Epidermal melanocyte (primary cell): ENCODE measurements around the gene RBPMS2.

Source experiments
- DNase-seq: peaks from one replicate; pipeline ENCODE4 v3.0.0; 2011; ENCODE audit warnings: low spot score; ENCODE audit not compliant: insufficient read length

The RBPMS2 gene

GRCh38 chr15:64731012-64731804, 44.2 kb downstream of the RBPMS2 start:
- DNase-seq = peak; percentile 51

- no peak for DNase-seq
These were observed 45.2 kb downstream of the RBPMS2 start for GRCh38 chr15:64730151-64730550.

GRCh38 chr15:64720188-64720587, 55.2 kb downstream of the RBPMS2 start:
- no peak for DNase-seq

- no peak for DNase-seq
These were observed 57.5 kb downstream of the RBPMS2 start for GRCh38 chr15:64717735-64718495.

DNA sequence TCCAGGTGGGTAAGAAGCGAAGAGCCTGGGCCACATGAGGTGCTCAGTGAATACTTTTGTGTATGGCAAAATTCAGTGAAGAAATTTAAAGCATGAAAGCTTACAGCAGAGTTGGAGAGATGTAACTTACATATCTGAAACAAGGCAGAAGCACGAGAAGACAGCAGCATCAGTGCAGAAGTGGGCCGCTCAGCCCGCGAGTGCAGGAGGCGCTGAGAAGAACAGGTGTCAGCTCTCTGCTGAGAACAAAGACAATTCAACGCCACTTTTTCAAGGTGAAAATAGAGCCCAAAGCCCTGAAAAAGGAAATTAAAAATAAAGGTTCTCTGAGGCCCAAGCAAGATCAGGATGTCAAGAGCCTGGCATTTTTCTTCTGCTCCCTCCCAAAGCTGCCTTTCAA, 58.3 kb downstream of the RBPMS2 start:
- DNase-seq = no peak

GRCh38 chr15:64716452-64716851, 58.9 kb downstream of the RBPMS2 start:
- DNase-seq = no peak

- no peak for DNase-seq
These were observed 61.8 kb downstream of the RBPMS2 start for GRCh38 chr15:64713592-64713991.

DNA sequence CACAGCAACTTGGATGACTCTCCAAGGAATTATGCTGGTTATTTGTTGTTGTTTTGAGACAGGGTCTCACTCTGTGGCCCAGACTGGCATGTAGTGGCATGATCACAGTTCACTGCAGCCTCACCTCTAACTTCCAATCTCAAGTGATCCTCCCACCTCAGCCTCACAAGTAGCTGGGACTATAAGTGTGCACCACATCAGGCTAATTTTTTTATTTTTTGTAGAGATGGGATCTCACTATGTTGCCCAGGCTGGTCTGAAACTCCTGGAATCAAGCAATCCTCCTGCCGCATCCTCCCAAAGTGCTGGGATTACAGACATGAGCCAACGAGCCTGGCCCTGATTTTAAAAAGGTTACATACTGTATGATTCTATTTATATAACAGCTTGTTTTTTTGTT, 63.0 kb downstream of the RBPMS2 start:
- DNase-seq = no peak

DNA sequence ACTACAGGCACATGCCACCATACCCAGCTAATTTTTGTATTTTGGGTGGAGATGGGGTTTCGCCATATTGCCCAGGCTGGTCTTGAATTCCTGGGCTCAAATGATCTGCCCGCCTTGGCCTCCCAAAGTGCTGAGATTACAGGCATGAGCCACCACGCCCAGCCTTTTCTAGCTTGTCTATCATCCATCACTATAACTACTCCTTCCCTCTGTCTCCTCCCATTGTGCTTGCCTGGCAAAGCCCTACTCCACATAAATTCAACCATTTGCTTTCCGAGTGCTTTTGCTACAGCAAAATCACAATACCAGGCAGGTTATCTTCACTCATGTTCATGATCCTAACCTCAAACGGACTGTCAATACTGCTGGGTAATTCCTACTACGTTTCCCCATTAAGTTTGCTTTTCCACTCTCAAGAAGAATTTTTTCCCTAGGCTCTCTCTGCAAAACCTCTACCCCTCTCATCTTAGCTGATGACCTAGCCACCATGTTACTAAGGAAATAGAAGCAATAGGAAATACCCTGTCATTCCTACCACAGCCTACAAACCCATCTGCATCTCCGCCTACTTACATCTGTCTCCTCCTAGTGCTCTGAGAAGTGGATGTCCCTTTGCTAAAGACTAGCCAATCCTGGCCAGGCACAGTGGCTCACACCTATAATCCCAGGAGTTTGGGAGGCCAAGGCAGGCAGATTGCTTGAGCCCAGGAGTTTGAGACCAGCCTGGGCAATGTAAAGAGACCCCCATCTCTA, 64.5 kb downstream of the RBPMS2 start:
- DNase-seq = no peak

DNA sequence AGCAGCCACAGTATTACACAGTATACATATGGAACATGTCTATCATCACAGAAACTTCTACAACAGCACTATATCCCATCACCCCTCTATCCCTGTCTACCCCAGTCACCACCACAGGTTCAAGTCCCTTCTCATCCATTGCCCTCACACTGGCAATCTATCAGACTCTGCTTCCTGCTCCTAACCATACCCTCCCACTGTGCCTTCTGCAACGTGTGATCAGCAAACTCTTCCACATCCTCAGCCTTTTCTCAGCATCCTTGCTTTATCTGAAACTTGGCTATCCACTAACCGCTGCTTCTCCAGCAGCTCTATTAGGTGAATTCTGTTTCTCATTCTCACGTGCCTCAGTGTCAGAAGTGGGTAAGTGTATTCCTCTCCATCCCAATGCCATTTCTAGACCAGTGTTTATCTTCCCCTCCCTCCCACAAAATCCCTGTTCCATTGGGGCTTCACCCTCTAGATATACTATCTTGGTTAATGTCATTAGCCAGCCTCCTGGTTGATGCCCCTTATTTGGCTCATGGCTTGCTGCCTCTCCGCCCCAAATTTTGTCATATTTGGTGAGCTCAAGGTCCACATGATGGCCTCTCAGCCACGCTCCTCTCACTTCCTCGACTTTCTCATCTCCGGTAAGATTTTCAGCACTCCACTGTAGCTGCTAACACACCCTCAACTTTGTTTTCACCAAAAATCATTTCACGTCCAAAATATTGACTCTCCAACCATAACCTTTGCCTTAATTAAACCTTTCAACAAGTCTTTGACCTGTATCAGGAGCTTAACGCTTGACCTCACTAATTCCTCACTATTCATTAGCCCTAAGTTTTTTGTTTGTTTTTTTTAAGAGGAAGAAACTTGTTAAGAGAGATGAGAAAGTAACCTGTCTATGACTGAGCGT, 69.1 kb downstream of the RBPMS2 start:
- DNase-seq = no peak

GRCh38 chr15:64705006-64705405, 70.4 kb downstream of the RBPMS2 start:
- DNase-seq = no peak

DNA sequence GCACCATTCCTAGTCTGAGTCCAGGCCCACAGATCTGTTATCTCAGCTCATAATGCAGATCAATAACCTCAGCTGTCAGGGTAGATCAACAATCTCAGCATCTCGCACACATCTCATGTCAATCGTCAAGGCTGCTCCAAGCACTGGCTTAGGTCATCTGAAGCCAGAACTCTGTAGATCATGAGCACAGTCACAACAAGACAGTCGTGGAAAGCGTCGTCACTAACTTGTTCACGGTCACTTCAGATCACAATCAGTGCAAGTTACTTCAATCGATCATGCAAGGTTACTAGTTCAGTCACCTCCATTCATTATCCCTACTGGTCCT, 71.8 kb downstream of the RBPMS2 start:
- DNase-seq = no peak

DNA sequence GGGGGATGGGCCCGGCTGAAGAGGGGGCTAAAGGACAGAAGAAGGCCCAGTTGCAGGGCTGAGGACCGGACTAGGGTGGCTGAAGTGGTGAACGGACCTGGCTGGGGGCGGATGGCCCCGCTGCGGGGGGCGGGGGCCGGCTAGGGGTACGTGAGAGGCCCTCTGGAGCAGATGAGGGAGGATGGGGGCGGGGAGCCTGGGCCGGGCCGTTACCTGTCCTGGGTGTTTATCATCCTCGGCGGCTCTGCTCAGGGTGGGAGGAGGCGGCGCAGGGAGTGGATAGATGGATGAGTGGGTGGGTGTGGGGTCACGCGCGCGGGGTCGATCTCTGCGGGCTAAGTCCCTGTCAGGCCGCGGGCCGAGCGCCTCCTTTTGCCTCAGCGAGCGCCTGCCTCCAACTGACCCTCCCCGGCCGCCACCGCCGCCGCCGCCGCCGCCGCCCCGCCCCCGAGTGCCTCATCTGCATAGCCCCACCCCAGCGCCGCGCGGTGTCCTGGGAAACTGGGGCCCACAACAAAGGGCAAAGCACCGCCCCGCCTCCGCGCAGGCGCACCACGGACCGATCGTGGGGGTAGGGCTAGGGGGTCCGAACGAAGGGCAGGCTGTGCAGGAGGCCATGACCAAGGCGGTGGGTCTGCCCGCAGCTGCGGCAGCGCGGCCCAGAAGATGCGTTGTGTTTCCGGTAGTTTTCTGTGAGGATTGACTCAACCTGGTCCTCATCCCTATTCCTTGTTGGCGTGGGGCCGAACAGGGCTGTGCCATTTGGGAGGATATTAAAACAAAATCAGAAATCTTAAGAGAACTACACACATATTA, 72.4 kb downstream of the RBPMS2 start:
- peak; percentile 98 for DNase-seq

GRCh38 chr15:64701482-64702184, 73.8 kb downstream of the RBPMS2 start:
- no peak for DNase-seq

- no peak for DNase-seq
These were observed 74.3 kb downstream of the RBPMS2 start for GRCh38 chr15:64701051-64701450.

GRCh38 chr15:64699751-64700388, 75.5 kb downstream of the RBPMS2 start:
- no peak for DNase-seq

GRCh38 chr15:64698823-64699222, 76.6 kb downstream of the RBPMS2 start:
- no peak for DNase-seq

DNA sequence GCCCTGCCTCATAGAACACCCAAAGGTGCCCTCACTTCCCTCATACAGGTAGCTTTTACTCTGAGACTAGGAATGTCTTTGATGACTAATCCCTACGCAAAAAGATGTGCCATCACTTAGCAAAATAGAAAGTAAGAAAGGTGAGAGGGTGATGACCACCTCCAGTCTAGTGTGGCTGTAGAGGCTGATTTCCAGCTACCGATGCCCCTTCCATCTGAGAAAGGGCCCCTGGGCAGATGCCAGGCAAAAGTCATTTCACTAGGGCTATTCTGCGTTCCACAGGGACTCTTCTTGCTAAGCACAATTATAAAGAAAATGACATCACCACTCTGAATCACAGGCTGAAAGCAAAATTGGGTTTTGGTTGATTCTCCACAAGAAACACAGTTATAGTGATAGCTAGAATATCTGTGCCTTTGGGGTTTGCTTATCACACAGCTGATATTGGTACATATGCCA, 77.4 kb downstream of the RBPMS2 start:
- DNase-seq = no peak

DNA sequence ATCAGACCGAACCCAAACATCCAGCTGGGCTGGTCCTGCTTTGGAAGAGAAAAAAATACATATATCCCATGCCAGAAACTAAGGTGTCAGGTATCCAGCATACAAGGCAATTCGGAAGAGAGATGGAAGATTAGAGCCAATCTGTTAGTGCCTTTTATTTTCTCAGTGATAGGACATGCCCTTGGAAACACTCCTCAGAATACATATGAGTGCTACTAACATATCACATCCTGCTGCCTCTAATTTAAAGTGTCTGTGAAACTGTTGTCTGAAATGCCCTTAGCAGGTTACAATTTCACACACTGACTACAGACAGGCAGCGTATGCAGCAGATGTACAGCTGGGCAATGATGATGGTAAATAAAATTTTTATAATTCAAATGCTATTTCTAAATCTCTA, 78.9 kb downstream of the RBPMS2 start:
- DNase-seq = no peak
